Medulla oblongata (tissue), 1 donor: ENCODE data around the gene PLCB2.

Experiments
- DNase-seq: peaks from one replicate; pipeline ENCODE4 v3.0.0-alpha.2; 2015; ENCODE audit errors: extremely low spot score

The PLCB2 gene

GRCh38 chr15:40271685-40272484 lies 35.9 kb downstream of the PLCB2 start:
- DNase-seq: no peak

- DNase-seq: no peak
These were observed 37.3 kb downstream of the PLCB2 start for GRCh38 chr15:40270246-40270995.

DNA sequence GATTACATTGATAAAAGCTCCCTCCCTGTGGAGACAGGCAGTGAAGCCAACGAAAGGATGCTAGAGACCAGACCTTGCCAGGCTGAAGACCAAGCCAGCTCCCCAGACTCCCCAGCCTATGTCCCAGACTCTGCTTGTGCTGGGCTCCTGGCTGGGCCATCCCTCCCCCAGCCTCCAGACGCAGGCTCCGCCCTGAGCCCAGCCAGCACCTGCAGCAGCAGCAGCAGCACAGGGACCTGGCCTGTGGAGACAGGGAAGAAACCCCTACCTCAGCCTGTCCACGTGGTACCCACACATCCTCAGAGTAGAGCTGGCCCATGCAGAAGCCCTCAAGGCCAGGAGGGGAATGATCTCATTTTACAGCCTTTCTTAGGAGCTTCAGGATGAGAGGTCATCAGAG lies 38.1 kb downstream of the PLCB2 start:
- no peak for DNase-seq

DNA sequence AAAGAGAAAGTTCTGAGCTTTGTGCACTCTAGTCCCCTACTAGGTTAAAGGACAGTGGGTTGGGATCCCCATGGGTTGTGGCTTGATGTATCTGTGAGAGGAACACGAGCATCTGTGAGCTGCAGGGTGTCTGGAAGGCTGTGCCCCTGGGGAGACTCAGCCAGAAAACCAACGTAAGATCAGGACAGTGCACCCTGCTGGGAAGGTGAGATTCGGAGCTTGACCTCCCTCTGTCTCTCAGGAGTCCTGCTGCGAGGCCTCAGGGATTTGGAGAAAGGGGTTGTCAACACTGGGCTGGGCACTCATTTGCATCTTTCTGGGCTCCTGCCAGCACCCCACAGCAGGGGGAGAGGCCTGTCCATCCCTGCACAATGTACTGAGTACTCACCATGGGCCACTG lies 40.1 kb downstream of the PLCB2 start:
- no peak for DNase-seq

DNA sequence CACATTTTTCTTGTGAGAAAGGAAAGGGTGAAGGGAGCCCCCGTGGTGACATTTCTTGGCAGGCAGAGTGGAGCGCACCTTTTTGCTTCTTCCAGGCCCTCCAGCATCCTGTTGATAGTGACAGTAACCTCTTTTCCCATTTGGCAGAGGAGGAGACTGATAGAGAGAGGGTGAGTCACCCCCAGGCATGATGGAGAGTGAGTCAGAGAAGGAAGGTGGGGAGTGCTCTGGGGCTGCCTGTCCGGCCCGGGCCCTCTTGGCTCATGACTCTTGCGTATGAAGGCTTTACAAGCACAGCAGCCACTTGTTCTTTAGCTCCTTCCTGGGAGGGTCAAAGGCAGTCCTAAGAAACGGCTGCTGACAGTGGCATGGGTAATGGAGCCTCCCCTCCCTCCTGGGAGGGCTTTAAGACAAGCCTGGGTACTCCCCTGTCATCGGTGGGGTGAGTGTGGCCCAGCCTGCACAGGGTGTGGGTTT lies 40.9 kb downstream of the PLCB2 start:
- no peak for DNase-seq

- DNase-seq: no peak
These were observed 41.9 kb downstream of the PLCB2 start for GRCh38 chr15:40265875-40266274.

DNA sequence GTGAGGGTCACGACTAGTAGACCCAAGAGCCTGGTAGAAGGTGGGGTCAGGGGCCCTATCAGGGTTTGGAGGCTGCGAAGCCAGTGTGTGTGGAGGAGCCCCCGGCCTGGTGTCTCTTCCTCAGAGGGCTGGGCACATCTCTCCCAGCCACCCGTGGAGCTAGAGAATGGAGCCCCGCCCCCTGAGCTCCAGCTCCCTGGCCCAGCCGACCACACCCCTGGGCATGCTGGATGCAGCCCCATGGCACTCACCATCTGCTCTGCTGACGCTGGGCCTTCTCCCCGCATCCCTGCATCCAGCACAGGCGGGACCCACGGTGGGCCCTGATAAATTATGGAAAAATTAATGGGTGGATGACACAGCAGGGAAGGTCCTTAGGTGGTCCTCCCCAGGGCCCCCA lies 42.4 kb downstream of the PLCB2 start:
- DNase-seq: no peak

DNA sequence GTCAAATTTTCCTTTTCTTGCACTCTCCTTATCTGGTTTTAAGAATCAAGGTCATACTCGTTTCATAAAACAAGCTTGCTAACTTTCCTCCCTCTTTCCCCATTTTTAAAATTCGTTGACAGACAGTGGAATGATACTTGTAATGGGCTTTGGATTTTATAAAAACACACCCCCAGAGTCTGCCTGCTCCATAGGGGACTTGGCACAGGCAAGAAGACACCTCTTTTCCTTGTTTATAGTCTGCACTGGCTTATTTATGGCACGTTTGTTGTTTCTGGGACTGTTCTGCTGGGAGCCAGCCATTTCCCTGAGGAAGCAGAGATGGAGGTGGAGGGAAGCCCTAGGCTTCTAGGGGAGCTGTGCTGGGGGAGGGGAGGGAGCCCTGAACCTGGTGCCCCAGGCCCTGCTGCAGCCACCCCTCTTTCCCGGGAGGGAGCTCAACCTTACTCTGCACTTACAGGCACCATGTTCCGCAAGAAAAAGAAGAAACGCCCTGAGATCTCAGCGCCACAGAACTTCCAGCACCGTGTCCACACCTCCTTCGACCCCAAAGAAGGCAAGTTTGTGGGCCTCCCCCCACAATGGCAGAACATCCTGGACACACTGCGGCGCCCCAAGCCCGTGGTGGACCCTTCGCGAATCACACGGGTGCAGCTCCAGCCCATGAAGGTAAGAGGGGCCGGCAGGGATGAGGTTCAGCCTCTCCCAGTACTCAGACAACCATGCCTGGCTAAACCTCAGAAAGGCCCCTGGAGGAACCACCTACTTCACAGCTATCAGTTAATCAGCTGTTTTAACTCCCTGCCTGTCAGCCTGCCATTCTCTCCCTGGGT lies 43.2 kb downstream of the PLCB2 start:
- no peak for DNase-seq

GRCh38 chr15:40263024-40263754 lies 44.5 kb downstream of the PLCB2 start:
- no peak for DNase-seq

GRCh38 chr15:40259021-40259420 lies 48.7 kb downstream of the PLCB2 start:
- no peak for DNase-seq

DNA sequence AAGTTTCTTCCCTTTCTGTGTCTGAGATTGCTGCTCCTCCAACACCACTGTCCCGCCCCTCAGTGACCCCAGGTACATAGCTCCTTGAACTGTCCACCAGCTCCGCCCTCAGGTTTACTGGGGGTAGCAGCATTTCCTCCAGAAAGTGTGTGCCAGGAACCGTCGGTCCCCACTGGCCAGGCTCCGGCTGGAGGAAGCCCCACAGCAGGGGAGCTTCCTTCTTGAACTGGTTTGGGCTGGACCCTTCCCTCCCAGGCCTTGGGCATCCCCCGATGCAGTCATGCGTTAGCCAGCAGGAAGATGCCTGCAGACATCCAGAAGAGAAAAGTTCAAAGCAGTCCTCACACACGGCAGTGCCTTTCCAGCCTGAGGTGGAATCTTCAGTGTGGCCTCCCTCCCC lies 49.2 kb downstream of the PLCB2 start:
- DNase-seq: no peak

- DNase-seq: no peak
These were observed 49.9 kb downstream of the PLCB2 start for GRCh38 chr15:40257656-40258450.

GRCh38 chr15:40256638-40257235 lies 51.0 kb downstream of the PLCB2 start:
- DNase-seq: no peak

DNA sequence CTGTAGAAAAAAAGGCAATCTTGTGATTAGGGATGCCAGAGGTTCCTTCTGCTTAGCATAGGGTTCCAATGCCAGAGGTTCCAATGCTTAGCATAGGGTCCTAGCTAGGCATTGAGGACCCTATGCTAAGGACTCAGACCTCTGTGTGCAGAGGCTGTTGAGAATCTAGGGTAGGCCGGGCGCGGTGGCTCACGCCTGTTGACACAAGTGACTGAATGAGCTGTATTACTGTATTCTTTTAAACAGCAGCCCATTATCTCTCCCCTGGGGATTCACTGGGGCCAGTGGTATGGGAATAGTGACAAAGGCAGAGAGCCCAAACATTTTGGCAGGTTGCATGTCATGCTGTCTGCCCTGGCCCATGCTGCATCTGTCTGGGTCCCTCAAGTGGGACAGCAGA lies 52.7 kb downstream of the PLCB2 start:
- no peak for DNase-seq

GRCh38 chr15:40254452-40254851 lies 53.3 kb downstream of the PLCB2 start:
- DNase-seq: no peak

DNA sequence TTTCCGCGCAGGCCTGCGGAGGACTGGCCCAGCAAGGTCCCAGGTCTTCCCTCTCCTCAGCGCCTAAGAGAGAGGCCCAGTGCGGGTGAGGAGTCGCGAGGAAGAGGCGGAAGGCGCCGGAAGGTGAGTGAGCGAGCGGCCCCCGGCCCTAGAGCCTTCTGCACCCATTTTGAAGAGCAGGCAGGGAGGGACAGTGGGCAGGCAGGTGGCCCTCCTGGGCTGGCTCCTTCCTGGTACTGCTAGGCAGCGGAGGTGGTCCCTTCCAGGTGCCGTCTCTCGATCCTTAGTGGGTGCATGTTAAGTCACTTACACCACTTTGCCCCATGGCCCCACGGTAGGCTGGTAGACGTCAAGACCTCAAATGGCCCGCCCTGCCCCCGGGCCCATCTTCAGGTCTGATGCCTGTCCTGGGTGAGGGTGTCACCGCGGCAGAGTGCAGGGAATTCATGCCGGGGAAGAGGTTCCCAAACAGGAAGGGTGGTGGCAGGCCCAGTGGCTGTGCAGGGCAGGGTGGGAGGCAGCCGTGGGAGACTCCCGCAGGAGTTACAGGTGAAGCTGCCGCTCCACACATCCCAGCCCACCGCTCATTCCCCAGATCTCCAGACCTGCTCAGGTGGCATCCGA lies 54.5 kb downstream of the PLCB2 start:
- no peak for DNase-seq

GRCh38 chr15:40252438-40253166 lies 55.1 kb downstream of the PLCB2 start:
- no peak for DNase-seq

DNA sequence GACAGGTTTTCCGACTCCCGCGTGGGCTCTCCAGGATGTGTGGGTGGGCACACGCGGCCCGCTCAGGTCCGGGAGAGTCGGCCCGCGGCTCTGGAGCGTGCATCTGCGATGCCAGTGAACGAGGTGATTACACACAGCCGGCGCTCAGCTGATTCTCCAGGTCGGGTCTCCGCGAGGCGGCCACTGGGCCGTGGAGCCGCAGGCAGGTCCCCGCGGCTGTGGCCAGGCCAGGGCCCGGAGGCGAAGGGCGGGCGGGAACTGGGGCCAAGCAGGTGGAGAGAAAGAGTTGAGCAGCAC lies 55.6 kb downstream of the PLCB2 start:
- no peak for DNase-seq

GRCh38 chr15:40251486-40252140 lies 56.1 kb downstream of the PLCB2 start:
- no peak for DNase-seq
